ENCODE results near the gene METTL14. TPM values are rescaled to one million over a fixed set of nuclear protein-coding genes. Genes with fewer than 3 reads are reported as not detected.
A peak's percentile ranks its signal among the peaks of the same experiment; 100 is the strongest.

The METTL14 gene
- total and polyA plus RNA-seq, 3 donors from 2014 or later, result 49.2 to 74.3 (median 54.8) TPM

- DNase-seq, result no peak
- H3K27me3 ChIP-seq, result no peaks in the 10 kb centered on the region
- H3K27ac ChIP-seq, result peak overlapping the region in 1 of 2 donors; percentile 55
- H3K4me3 ChIP-seq, result no peak overlapping the region
- TF ChIP-seq, protein P1, sequence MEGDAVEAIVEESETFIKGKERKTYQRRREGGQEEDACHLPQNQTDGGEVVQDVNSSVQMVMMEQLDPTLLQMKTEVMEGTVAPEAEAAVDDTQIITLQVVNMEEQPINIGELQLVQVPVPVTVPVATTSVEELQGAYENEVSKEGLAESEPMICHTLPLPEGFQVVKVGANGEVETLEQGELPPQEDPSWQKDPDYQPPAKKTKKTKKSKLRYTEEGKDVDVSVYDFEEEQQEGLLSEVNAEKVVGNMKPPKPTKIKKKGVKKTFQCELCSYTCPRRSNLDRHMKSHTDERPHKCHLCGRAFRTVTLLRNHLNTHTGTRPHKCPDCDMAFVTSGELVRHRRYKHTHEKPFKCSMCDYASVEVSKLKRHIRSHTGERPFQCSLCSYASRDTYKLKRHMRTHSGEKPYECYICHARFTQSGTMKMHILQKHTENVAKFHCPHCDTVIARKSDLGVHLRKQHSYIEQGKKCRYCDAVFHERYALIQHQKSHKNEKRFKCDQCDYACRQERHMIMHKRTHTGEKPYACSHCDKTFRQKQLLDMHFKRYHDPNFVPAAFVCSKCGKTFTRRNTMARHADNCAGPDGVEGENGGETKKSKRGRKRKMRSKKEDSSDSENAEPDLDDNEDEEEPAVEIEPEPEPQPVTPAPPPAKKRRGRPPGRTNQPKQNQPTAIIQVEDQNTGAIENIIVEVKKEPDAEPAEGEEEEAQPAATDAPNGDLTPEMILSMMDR (IDR thresholded peaks at IDR 0.05), result no peak
- no peak for TF ChIP-seq POLR2A (IDR thresholded peaks at IDR 0.05)
- no peaks in the 10 kb centered on the region for H3K9me3 ChIP-seq
- H3K36me3 ChIP-seq (ENCODE audit: low read depth, missing control alignments), result no peaks in the 10 kb centered on the region
- intact Hi-C loops (cut with DNase I; ENCODE audit: low total_unique reads), result no loop called here
- WGBS, 2 donors, result 41 to 56% methylated on average over 2 of the region's 2 CpGs
- peaks cover 7% of the 10 kb centered on the region for H3K4me1 ChIP-seq
Observed at GRCh38 chr4:118739022-118739713, 54.0 kb downstream of the METTL14 start.

GRCh38 chr4:118740869-118741268 lies 55.7 kb downstream of the METTL14 start:
- no peaks in the 10 kb centered on the region for H3K36me3 ChIP-seq (ENCODE audit: low read depth, missing control alignments)
- H3K27me3 ChIP-seq, result no peaks in the 10 kb centered on the region
- H3K4me3 ChIP-seq, result no peak overlapping the region
- H3K27ac ChIP-seq, result peak overlapping the region in 1 of 2 donors; percentile 32
- H3K4me1 ChIP-seq, result peaks cover 19% of the 10 kb centered on the region
- no peaks in the 10 kb centered on the region for H3K9me3 ChIP-seq
- TF ChIP-seq POLR2A (IDR thresholded peaks at IDR 0.05), result no peak
- TF ChIP-seq, protein P1 (IDR thresholded peaks at IDR 0.05), result peak in 1 of 3 experiments; percentile 62
- no peak for DNase-seq
- 40 to 45% methylated on average over 5 of the region's 5 CpGs for WGBS, 2 donors
- intact Hi-C loops (cut with DNase I; ENCODE audit: low total_unique reads), result no loop called here

GRCh38 chr4:118741301-118741855 lies 56.2 kb downstream of the METTL14 start:
- no peaks in the 10 kb centered on the region for H3K27me3 ChIP-seq
- no peak overlapping the region for H3K4me3 ChIP-seq
- TF ChIP-seq, protein P1 (IDR thresholded peaks at IDR 0.05), result no peak
- no peak for TF ChIP-seq POLR2A (IDR thresholded peaks at IDR 0.05)
- H3K4me1 ChIP-seq, result peaks cover 24% of the 10 kb centered on the region
- no peaks in the 10 kb centered on the region for H3K9me3 ChIP-seq
- no peaks in the 10 kb centered on the region for H3K36me3 ChIP-seq (ENCODE audit: low read depth, missing control alignments)
- H3K27ac ChIP-seq, result peak overlapping the region in 1 of 2 donors; percentile 32
- 34 to 46% methylated on average over 6 of the region's 6 CpGs for WGBS, 2 donors
- intact Hi-C loops (cut with DNase I; ENCODE audit: low total_unique reads), result no loop called here
- no peak for DNase-seq

GRCh38 chr4:118742050-118742449 lies 56.9 kb downstream of the METTL14 start:
- intact Hi-C loops (cut with DNase I; ENCODE audit: low total_unique reads), result no loop called here
- DNase-seq, result no peak
- TF ChIP-seq, protein P1 (IDR thresholded peaks at IDR 0.05), result no peak
- TF ChIP-seq POLR2A (IDR thresholded peaks at IDR 0.05), result no peak
- no peak overlapping the region for H3K4me3 ChIP-seq
- H3K4me1 ChIP-seq, result peaks cover 30% of the 10 kb centered on the region
- no peak overlapping the region for H3K27ac ChIP-seq
- H3K27me3 ChIP-seq, result no peaks in the 10 kb centered on the region
- no peaks in the 10 kb centered on the region for H3K9me3 ChIP-seq
- H3K36me3 ChIP-seq (ENCODE audit: low read depth, missing control alignments), result no peaks in the 10 kb centered on the region
